GM12801 (cell line): ENCODE data around the gene LTBR.

Experiments used
- TF ChIP-seq, protein P1 (sequence below): IDR thresholded peaks from one replicate; pipeline ENCODE4 v1.5.1; 2011; ENCODE audit warnings: control low read depth; ENCODE audit not compliant: insufficient read length; ENCODE audit errors: extremely low read depth

LTBR gene

DNA sequence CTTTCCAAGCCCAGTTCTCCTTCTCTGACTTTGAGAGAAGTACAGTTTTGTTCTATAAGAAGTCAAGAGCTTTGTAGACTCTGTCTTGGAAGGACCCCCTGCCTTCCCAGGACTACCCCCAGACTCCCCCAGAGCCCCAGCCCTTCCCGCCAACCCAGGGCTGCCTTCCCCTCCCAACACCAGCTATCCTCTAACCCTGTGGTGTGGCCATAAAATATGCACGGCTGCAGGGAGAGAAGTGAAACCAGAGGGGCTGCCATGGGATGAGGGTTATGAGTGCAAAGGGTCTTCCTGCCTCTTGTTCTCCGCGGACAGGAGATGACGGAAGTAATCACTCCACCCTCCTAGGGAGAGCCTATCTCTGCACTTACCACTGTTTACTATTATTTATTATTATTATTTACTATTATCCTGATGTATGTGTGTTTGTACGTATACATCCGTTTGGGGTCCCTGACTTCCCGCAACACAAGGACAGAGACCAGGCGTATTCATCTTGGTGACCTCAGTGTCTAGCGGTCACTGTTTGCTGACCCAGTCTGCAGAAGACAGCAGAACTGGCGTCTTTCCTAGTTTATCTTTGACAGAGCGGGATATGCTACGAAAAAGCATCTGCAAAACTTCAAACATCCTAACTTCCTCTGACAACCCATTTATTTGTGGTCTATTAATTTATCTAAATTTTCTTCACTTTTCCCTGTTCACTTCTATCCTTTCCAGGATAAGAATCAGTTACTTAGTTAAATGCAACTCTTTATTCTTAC lies 5.1 kb upstream of the LTBR start:
- TF ChIP-seq, protein P1, sequence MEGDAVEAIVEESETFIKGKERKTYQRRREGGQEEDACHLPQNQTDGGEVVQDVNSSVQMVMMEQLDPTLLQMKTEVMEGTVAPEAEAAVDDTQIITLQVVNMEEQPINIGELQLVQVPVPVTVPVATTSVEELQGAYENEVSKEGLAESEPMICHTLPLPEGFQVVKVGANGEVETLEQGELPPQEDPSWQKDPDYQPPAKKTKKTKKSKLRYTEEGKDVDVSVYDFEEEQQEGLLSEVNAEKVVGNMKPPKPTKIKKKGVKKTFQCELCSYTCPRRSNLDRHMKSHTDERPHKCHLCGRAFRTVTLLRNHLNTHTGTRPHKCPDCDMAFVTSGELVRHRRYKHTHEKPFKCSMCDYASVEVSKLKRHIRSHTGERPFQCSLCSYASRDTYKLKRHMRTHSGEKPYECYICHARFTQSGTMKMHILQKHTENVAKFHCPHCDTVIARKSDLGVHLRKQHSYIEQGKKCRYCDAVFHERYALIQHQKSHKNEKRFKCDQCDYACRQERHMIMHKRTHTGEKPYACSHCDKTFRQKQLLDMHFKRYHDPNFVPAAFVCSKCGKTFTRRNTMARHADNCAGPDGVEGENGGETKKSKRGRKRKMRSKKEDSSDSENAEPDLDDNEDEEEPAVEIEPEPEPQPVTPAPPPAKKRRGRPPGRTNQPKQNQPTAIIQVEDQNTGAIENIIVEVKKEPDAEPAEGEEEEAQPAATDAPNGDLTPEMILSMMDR, result no peak

DNA sequence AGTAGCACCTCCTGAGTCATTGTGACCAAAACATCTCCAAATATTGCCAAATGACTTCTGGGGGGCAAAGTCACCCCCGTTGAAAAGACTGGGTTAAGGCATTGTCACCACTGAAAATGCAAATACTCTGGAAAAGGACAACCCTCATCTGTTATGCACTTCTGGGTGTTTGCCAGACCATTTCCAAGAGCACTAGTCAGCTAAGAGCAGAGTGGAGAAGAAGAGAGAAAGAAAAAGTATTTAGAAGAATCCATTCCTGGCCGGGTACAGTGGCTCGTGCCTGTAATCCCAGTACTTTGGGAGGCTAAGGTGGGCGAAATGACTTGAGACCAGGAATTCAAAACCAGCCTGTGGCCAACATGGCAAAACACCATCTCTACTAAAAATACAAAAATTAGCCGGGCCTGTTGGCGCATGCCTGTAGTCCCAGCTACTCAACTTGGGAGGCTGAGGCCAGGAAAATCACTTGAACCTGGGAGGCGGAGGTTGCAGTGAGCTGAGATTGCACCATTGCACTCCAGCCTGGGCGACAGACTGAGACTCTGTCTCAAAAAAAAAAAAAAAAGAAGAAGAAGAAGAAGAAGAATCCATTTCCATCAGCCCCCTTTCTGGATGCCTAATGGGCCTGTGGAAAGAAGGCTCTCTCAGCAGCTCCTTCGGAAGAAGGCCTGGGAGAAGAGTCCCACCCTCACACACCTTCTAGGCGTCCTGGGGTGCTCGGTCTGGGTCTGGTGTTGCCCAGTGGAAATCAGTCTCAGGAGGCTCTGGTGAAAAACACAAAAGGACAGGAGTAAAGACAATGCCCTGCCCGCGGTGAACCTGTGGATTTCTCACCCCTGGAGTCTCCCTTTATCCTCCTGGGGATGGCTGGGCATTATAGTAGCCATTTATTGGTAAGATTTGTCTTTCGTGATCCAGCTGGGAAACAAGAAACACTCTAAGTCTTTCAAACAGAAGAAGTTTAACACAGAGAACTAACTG lies 3.5 kb upstream of the LTBR start:
- TF ChIP-seq, protein P1, result no peak

DNA sequence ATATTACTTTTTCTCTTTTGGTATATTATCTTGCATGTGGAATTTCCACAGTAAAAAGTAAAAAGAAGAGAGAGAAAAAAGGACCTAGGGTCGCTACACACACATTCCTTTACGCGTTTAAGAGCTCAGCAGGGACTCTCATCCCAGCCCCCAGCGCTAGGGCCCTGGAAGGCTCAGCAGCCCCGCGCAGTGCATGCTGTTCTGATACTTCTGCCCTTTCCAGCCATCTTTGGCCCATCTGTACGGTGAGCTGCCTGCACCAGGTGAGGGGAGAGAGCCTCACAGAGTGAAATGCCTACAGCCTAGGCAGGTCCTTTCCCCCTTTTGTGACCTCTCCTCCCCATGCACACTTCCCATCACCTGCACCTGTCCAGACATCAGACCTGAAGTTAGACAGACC lies 1.6 kb upstream of the LTBR start:
- TF ChIP-seq, protein P1, result no peak

DNA sequence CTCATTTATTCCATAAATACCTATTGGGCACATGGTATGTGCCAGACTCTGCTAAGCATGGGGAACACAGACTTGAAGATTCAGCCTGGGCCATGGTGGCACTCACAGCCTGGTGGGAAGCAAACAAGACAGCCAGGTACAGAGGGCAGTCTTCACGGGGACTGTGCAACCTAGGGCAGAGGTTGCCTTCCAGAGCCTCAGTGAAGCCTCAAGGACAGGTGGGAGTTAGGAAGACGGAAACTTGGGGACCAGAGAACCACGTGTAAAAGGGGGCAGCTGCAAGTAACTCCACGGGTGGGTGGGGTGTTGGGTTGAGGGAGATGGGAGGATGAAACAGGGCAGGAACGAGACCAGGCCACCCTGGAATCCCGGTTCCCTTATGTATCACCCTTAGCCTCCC lies 980 bp upstream of the LTBR start:
- TF ChIP-seq, protein P1, result no peak

DNA sequence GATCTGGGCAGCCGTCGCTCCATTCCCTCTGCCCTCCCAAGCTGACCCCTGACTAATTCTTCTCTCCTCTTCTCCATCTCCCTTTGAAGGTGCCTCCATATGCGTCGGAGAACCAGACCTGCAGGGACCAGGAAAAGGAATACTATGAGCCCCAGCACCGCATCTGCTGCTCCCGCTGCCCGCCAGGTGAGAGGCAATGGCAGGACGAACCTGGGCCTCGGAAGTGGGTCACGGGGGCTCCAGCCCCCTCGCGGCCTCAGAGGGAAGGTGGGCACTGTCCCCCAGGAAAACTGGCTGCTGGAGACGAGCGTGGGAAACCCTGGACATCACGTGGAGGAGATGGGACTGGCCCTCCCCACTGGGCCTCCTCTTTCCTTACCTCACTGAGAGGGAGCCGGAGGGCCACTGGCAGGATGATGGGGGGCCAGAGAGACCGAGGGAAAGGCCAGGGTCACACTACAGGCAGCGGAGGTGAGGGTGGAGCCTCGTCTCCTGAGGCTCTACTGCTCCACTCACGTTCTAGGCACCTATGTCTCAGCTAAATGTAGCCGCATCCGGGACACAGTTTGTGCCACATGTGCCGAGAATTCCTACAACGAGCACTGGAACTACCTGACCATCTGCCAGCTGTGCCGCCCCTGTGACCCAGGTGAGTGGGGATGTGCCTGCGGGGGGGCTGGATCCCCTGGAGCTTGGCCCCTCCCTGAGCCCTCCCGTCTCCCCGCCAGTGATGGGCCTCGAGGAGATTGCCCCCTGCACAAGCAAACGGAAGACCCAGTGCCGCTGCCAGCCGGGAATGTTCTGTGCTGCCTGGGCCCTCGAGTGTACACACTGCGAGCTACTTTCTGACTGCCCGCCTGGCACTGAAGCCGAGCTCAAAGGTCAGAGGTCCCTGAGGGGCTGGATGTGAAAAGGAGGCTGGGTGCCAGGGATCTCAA lies 806 bp downstream of the LTBR start:
- TF ChIP-seq, protein P1, result no peak

DNA sequence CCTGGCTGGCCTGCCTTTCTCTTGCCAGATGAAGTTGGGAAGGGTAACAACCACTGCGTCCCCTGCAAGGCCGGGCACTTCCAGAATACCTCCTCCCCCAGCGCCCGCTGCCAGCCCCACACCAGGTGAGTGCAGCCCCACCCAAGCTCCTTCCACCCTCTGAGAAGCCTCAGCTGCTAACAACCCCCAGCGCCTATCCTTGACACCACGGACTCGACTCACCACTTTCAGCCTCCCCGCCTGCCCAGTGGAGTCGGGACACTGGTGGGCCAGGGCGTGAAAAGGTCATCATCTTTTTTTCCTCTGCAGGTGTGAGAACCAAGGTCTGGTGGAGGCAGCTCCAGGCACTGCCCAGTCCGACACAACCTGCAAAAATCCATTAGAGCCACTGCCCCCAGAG lies 2.1 kb downstream of the LTBR start:
- TF ChIP-seq, protein P1, result no peak
